Stimulated activated CD8-positive, alpha-beta memory T cell treated with anti-CD3 and anti-CD28 coated beads, Interleukin-12 subunit alpha, Interleukin-12 subunit beta, amount 100 ng/mL, for 4 hours (primary cell): Measurements from ENCODE around the gene ACTL6A.

ENCODE experiments used
- DNase-seq: peaks from one replicate; pipeline ENCODE4 v3.0.0-alpha.2; 2020; ENCODE audit warnings: low read depth

ACTL6A gene

GRCh38 chr3:179591313-179591712 lies 28.6 kb downstream of the ACTL6A start:
- no peak for DNase-seq

- DNase-seq, result no peak
Observed at GRCh38 chr3:179599531-179599930, 36.8 kb downstream of the ACTL6A start.

GRCh38 chr3:179603321-179603720 lies 40.6 kb downstream of the ACTL6A start:
- DNase-seq, result no peak

- DNase-seq, result no peak
Observed at GRCh38 chr3:179603831-179604230, 41.1 kb downstream of the ACTL6A start.

- DNase-seq, result peak; percentile 81
Observed at GRCh38 chr3:179604321-179605078, 41.8 kb downstream of the ACTL6A start, which contains the start of the genes MRPL47 and NDUFB5. MRPL47 (minus strand) TSS chr3:179604638; CDS start chr3:179604624, 14 bp downstream. NDUFB5 (plus strand) TSS chr3:179604794; CDS start chr3:179604816, 22 bp downstream.

GRCh38 chr3:179606534-179607085 lies 43.9 kb downstream of the ACTL6A start:
- DNase-seq, result no peak

GRCh38 chr3:179608931-179609720 lies 46.4 kb downstream of the ACTL6A start:
- DNase-seq, result no peak

GRCh38 chr3:179610066-179610465 lies 47.3 kb downstream of the ACTL6A start:
- no peak for DNase-seq

- no peak for DNase-seq
Observed at GRCh38 chr3:179613807-179614206, 51.1 kb downstream of the ACTL6A start.

GRCh38 chr3:179615458-179616173 lies 52.9 kb downstream of the ACTL6A start:
- no peak for DNase-seq

GRCh38 chr3:179622023-179622422 lies 59.3 kb downstream of the ACTL6A start:
- DNase-seq, result no peak

- DNase-seq, result no peak
Observed at GRCh38 chr3:179624451-179624850, 61.7 kb downstream of the ACTL6A start.

GRCh38 chr3:179630753-179631451 lies 68.2 kb downstream of the ACTL6A start:
- no peak for DNase-seq
